NOMO-1 treated with DMSO at 0.1 percent for 48 hours (cell line): ENCODE results near the gene PRKCA.

Experiments used
- DNase-seq: peaks from one replicate; lab custom pipeline; 2025; ENCODE audit not compliant: unreplicated experiment; lab: John Stamatoyannopoulos, UW

The PRKCA gene

DNA sequence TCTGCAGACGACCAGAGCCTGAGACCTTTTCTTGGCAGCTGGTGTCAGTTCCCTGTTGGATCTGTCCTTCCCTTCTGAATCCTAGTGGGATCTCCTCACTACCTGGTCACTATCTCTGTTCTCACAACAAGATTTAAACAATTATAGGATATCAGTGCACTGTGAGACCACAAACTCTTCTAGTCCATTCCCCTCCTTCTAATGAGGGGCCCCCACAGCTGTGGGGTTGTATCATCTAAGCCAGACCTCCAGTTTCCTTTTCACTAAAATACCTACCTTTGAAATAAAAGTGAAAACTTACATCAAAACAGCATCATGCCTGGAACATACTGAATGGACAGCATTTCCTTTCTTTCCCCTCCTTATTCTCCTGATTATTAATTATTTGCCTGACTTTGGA, 233.2 kb downstream of the PRKCA start:
- DNase-seq, result no peak

DNA sequence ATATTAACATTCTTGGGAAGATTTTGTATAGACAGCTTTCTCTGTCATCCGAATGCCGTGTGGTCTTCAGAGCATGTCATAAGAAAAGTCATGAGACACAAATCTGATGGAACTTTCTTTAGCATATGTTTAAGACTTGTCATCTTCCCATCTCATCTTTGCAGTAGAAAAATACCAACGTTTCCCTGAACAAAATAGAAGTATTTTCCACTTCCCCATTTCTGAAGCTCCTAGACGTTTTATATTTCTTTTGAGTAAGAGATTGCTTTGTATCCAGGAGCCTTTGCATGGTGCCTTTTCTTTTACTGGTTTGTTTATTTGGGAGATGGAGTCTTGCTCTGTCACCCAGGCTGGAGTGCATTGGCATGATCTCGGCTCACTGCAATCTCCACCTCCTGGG, 235.1 kb downstream of the PRKCA start:
- DNase-seq, result peak; percentile 42

DNA sequence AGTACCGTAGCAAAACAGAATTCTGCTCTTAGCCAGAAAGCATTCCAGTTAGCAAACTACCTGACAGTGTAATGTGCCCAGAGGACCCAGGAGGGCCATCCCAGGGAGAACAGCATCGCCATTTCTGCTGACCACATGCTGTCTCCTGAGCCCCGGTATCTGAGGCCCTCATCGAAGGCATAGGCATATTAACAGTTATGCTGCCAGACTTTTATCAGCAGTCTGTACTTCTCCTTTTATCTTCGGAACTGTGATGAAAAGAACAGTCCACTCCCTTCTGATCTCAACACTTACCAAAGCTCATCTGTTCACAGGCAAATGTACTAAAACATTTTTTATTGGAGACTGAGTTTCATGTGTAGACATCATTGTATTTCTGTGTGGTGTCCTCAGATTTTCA, 236.4 kb downstream of the PRKCA start:
- peak; percentile 13 for DNase-seq

DNA sequence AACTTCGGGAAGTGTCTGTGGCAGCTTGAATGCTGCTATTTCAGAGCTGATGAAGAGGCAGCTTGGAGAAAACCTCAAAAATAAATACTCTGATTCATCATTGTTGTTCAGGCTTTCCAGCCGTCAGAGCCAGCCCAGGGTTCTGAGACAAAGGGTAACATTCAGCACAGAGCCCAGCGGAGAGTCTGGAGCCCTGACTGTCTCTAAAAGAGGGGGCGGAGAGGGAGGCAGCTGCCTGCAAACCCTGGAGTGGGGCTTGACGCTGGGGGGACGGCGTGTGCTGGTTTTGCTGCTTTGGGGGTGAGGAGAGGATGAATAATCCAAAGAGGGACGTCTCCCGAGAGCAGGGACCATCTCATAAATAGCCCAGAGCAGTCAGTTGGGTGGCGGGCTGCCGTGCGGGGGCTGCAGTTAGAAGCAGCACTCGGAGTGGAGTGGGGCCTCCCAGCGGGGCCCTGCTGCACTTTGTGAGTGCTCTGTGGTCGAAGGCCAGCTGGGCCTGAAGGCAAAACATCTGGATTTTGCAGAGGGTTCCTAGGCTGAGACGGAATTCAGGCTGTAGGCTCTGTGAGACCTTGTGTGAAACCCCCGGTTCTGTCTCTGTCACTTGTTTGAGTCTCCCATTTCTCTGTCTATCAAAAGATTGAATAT, 237.8 kb downstream of the PRKCA start:
- DNase-seq, result no peak

DNA sequence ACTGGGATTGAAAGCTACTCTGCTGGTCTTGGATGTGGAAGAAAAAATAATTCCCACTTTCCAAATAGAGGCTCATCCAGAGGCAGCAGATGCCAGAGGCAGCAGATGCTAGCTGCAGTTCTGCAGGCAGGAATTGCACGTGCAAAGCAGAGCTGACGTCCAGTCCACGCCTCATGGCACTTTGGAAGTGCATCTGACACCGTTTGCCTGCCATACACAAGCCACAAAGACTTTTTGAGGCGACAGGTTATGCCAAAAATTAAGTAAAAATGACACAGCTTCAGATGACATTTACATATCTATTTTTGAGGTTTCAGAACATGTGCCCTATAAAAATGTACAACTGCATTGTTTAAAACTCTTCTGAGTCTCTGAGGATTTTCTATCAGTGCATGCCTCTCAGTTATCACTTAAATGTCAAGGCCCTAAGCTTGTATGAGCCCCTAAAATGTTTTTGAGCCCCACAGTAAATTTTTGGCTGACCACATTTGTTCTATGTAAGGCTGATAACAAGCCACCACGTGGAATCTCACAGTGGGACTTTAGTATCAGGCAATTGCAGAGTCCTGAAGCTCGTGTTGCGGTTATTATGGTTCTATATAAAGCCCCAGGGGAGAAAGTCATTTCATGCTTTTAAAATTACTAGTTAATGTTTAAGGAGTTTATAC, 239.2 kb downstream of the PRKCA start:
- no peak for DNase-seq

DNA sequence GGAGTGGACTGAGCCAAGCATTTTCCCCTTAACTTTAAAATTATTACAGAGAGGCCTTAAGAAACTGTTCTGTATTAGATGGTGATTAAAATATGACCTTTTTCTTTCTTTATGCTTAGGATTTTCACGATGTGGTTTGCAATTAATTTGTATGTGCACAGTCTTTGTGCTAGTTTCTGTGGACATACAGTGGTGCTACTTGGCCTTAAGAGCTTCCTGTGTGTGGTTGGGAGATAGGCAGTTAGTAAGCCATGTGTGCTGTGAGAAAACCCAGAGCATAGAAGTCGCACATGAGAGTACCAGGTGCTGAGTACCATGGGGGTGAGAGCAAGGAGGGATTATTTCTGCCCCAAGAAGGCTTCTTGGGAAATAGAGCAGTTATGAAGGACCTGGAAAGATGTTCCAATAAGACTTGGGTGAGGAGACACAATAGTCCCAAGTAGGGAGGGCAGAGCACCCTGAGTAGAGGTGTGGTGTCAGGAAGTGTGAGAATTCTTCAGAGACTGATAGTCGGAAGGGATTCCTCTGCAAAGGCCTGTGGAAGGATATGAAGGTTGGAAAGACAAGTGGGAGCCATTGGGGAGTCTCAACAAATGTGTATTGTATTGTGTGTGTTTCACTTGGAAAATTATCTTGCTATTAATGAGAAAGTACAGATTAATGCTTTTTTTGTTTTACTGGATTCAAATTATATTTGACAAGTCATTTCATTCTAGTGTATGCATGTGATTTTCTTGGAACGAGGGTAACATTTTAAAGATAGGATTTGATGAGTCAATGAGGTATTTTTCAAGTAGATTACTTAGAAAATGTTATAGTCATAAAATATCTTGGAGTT, 239.9 kb downstream of the PRKCA start:
- DNase-seq, result no peak

DNA sequence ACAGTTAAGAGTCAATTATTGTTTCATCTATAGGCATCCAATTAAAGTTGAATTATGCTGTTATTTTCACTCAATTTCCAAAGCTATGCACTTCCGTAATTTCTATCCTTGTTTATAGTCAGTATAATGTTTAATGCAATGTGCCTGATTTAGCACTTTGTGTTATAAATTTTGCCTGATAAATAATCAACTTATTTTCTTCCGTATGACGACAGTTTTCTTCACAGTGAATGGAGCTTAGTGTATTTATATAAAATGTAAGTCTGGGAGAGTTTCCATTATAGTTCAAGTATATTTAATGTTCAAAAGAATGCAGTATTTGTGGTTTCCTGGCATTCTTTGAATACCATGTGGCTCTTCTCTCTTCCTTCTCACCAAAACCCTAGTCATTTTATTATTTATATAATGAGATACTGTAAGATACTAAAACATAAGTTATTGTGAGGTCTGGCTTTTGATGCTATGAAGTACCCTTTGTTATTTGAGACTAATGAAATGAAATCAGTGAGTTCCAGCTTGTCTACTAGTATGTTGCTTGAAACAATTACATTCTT, 240.6 kb downstream of the PRKCA start:
- no peak for DNase-seq

DNA sequence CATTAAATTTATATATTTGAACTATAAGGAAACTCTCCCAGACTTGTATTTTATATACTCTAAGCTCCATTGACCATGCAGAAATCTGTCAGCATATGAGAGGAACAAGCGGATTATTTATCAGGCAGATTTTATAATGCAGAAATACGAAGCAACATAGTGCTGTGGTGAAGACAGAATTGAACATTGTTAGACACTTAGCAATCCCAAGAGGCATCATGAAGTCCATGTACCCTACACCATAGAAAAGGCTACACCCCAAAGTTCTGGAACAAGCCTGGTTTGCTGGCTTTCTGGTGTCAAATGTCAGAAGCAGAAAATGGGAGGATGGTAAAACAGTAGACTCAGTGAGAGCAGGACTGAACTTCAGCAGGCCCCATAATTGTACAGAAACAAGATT, 241.1 kb downstream of the PRKCA start:
- DNase-seq, result no peak

DNA sequence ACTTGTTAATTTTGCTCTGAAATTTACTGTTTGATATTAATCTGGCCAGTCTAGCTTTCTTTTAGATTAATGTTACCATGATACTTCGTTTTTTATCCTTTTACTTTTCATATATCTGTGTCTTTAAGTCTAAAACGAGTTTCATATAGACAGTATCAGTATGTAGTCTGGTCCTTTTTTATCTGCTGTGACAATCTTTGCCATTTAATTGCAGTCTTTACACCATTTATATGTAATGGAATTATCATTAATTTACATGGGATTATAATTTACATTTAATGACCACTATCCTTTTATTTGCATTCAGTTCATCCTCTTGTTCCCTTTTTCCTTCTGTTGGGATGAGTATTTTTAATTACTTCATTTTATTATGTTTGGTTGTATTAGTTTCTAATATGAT, 243.5 kb downstream of the PRKCA start:
- DNase-seq, result no peak

DNA sequence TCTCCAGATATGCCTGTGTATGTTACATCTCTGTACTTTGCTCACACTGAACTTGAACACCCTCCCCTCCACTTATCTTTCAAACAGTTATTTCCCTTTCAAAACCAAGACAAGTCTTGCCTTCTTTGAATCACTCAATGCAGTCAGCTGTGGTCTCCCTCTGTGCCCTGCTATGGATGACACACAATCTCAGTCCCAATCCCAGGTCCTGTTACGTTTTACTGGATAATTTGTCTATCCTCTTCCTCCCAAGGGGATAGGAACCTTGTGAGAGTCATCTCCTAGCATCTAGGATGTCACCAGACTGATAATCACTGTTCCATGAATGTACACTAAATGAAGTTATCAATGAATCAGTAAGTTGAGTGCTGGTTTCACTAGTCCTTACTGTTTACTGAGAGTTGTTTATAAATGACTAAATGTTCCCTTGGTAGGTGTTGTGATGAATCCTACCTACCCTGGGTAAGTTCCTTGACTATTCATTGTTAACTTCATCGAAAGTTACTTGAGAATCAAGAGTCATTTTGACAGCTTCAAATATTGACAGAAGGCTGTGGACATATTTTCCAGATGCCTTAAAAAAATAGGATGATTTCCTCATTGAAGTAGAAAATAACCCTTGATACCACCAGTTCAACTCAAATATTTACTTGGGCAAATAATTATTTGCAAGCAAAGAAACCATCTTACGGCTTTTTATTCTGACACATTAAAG, 244.9 kb downstream of the PRKCA start:
- DNase-seq, result no peak

DNA sequence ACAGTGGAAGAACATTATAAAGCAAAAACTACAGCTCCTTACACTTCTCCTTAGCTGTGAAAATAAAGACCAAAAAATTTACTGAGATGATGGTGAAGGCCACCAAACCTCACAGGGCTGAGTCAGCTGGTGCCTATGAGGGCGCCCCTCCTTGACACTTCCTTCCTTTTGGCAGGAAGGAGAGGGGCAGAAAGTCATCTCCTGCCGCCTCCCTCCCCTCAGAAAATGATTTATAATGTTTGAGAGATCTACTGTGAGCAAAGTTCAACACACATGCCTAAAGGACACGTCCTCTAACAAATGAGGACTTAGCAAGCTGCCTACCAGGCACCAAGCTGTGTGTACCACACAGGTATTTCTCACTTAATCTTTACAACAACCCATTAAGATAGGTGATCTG, 245.7 kb downstream of the PRKCA start:
- DNase-seq, result peak; percentile 13

DNA sequence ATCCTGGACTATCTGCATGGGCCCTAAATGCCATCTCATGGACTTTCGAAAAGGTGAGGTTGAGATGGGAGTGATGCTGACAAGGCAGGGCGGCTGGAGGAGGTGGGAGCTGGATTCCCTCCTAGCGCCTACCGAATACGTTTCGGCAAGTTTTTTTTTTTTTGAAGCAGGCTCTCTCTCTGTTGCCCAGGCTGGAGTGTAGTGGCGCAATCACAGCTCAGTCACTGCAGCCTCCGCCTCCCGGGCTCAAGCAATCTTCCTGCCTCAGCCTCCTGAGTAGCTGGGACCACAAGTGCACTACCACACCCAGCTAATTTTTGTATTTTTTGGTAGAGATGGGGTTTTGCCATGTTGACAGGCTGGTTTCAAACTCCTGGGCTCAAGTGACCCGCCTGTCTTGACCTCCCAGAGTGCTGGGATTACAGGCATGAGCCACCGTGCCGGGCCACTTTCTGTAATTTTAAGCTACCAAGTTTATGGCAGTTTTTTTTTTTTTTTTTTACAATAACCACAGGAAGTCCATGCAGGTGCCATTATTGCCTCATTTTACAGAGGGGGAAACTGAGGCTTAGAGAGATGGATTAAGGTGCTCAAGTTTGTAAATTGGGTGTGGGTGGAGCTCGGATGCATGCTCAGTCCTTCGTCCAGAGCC, 246.4 kb downstream of the PRKCA start:
- DNase-seq, result no peak

DNA sequence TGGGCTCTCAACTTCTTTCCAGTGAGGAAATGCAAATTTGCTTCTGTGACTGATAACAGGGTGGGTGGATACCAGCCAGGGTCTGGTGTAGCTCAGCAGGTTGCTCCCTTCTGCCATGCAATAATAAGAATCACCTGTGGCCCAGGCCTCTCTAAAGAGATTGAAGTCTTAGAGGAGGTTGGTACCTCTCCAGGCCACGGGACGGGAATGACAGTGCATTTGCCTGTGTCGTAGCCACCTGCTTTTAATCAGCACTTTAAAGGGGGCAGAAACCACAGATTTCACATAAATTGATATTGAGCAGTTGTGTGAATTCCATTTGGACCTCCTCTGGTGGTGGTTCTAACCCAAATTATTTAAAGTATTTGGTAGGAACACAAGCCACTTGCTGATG, 246.9 kb downstream of the PRKCA start:
- DNase-seq, result no peak

DNA sequence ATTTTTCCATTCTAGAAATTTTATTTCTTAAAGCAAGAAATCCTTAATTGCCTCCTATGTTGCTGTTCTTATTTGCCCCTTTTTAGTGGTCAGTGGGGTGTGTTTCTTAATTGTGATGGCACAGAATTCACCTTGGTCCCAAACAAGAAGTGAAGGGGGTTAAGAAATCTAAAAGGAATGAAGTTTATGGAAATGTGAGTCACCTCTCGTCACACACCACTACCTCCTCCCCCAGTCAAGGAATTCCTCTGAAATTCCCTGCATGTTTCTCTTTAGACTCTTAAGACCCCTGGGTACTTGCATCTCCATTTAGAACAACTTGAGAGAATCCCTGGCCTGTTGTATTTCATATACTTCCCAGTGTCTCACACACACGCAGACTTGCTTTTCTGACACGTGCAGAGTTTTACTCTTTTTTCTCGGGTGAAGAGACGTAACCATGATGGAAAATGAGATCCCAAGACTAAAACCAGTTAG, 247.4 kb downstream of the PRKCA start:
- DNase-seq, result no peak

DNA sequence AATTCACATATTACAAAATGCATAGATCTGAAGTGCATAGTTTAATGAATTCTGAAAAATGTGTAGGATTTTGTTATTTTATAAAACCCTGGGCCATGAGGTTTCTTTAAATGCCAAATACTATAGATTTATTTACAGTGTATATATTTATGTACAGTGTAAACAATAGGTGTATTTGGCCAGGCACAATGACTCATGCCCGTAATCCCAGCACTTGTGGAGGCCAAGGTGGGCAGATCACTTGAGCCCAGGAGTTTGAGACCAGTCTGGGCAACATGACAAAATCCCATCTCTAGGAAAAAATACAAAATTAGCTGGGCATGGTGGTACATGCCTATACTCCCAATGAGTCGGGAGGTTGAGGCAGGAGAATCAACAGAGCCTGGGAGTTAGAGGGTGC, 249.4 kb downstream of the PRKCA start:
- DNase-seq, result no peak

DNA sequence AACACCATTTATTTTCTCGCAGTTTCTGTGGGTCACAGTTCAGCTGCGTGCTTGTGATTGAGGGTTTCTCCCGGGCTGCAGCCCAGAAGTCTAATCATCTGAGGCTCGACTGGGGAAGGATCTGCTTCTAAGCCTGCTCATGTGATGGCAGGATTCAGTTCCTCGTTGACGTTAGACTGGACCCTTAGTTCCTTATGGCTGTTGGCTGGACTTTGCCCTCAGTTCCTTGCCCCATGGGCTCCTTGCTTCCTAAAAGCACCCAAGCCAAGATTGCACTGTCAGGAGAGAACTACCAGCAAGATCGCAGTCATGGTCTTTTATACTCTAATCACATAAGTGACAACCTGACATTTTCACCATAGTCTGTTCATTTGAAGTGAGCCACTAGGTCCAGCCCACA, 250.0 kb downstream of the PRKCA start:
- DNase-seq, result peak; percentile 36

DNA sequence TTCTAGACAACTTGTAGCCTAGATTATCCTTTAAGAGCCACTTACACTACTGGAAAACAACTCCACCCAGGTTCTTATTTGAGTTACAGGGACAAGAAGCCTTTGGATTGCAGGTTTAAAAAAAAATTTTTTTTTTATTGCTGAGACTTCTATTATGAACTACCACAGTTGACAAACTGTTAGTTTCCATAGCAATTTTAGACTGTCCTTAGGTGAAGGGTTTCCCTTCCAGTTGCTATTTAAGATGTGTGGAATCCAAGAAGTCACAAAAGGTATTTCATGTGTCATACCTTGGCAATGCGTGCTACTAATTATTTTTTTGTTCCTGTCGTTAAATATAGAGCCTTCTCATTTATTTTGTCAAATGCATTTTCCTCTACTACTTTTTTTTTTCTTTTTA, 253.2 kb downstream of the PRKCA start:
- DNase-seq, result no peak

DNA sequence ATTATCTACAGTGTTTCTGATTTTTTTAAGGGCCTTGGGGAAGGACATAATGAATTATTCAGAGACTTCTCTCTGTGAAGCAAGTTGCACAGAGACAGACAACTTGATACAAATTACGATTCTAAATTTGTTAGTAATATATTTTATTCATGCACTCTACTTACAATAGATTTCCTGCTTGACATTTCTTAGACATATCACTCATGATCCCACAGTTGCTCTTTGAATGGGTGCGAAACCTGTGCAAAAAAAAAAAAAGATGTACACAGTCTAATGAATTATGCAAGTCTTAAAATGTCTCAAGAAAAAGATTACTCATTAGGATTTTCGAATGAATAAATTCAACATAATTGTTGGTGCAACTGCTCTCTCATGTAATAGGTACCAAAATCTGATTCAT, 254.8 kb downstream of the PRKCA start:
- no peak for DNase-seq

DNA sequence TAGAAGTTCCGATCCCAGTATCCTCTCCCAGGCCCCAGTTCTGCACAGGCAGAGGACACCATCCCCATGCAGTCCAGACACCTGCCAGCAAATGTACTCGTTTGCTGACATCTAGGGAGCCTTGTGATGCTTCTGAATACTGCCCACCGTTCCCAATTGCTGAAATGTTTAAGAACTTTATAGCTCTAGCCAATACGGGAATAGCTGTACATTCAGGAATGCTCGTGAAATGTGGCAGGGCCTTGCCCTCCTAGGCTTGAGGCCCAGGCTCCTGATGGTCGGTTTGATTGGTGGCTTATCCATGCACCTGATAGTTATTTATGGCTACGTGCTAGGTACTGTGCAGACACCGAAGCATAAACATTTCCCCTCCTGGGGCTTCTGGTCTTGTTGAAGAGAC, 255.5 kb downstream of the PRKCA start:
- DNase-seq, result no peak

DNA sequence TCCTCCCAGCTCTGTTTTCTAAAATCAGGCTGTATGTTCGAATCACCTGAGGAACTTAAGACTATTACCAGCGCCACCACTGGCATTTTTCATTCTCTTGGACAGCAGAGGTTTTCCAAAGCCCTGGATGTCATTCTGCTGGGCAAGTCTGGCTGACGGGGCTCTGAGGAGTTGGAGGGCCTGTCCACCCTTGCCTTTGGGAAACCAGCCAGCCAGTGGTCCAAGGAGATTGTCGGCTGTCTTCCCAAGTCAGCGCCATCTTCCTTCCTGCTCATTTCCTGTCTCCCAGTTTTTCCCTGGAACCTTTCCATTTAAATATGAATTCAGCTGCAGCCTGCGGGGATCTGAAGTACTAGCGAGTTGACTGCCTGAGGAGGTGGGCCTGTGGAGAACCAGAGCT, 258.3 kb downstream of the PRKCA start:
- DNase-seq, result no peak

DNA sequence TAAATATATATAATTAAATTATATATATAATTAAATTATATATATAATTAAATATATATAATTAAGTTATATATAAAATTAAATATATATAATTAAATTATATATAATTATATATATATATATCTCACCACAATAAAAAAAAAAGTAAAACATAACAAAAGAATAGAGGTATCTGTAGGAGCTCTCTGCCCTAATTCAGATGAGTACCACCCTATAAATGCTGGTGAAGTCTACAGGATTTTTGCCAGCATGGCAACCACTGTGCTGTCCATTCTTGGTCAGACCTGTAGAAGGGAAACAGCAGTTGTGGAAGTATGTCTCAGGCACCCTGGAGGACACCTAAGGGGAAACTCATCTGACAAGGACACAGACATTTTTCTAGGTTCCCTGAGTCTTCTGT, 259.7 kb downstream of the PRKCA start:
- DNase-seq, result no peak
